H4 (cell line): ENCODE results near the gene KDM4C. TPM values are rescaled to one million over a fixed set of nuclear protein-coding genes. Genes with fewer than 3 reads are reported as not detected.

Experiments
- DNase-seq: peaks from one replicate; pipeline ENCODE4 v3.0.0-alpha.2; 2015; ENCODE audit warnings: low spot score
- total RNA-seq: library from RNA; depleted of rRNA; stranded (reverse); fragments of >200 nt; shearing (Covaris generic); gene quantifications from 2 replicates; pipeline ENCODE4 v1.2.3, GENCODE V29; 2014

The KDM4C gene
- total RNA-seq, 1 experiment from 2014 or later = 4.7 TPM

DNA sequence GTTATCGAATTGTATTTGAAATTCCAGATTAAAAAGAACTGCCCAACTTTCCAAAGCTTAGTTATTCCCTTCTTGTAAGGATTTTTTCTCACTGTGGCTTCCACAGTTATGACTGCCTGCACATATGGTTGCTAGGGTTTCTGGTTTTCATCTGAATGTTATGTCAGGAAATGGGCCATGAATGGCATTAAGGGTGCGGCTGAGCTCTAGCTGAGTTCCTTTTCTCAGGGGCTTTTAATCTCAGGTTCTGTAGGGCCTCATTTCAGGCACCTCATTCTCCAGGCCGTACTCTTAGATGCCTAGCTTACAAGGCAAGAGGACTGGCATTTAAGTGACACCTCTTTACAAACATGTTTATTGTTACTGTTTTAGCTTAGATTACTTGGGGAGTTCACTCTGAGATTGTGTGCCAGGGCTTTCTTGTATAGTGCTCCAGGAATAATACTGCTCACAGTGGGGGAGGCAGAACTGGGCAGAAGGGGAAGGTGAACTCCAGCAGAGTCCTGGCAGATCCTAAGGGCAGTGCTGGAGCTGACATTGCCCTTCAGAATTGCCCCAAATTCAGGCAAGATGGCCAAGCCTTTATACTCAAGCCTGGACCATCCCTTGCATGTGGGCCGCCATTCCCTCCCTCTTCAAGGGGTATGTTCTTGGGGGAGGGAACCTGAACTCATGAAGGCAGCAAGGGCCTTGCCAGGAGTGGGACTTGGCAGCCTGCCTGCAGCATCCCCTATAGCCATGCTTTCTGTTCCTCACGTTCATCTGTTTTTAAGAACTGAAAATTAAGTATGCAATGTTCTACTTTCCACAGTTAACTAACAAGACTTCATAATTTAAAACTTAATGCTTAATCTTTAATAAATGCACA is 111.5 kb downstream of the KDM4C start:
- no peak for DNase-seq

GRCh38 chr9:6870149-6870548 is 112.4 kb downstream of the KDM4C start:
- DNase-seq = no peak

- DNase-seq = no peak
Observed at GRCh38 chr9:6870650-6871477, 113.1 kb downstream of the KDM4C start.

DNA sequence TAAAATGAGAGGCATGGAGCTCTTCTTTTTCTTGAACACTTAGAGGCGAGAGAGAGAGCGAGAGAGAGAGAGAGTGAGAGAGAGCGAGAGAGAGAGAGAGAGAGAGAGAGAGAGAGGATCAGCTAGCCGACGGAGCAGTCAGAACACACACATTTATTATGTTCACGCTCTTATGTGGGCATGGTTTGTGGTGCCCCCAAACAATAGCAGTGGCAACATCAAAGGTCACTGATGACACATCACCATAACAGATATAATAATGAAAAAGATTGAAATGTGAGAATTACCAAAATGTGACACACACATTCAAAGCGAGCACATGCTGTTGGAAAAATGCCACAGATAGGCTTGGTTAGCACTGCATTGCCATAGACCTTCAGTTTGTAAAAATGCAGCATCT is 116.1 kb downstream of the KDM4C start:
- no peak for DNase-seq

- no peak for DNase-seq
Observed at GRCh38 chr9:6876195-6876894, 118.6 kb downstream of the KDM4C start.

GRCh38 chr9:6877671-6878161 is 119.9 kb downstream of the KDM4C start:
- no peak for DNase-seq

DNA sequence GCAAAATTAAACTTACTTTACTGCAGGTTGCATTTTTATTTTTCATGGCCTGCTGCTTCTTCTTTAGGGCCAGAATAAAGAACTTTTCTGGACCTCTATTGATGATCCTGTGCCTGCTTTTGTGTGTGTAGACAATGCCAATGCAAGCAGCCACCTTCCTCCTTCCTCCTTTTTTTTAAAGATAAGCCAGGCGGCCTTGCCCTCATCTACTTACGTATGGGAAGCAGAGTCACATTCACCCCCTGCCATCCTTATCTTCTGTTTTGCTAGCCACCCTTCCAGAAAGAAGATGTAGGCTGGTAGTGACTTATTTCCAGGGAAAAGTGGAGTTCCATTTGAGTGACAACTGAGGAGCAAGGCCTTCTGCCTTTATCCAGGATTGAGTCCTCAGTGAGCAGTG is 122.9 kb downstream of the KDM4C start:
- no peak for DNase-seq

DNA sequence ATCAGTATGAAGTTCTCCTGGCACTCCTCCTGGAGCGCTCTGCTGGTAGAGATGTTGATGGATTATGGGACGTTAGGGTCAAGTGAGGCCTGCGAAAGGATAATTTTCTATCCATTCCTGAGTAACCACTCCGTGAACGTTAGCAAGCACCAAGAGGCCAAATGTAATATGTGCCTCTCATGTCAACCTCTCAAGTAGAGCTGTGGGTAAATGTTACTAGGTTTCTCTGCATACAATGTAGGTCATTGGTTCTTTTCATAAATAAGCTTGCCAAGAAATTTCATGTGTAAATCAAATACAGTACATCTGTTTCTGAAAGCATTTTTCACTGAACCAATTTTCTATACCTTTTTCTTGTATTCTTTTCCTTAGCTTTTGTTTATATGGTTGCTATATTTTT is 126.3 kb downstream of the KDM4C start:
- DNase-seq = no peak

DNA sequence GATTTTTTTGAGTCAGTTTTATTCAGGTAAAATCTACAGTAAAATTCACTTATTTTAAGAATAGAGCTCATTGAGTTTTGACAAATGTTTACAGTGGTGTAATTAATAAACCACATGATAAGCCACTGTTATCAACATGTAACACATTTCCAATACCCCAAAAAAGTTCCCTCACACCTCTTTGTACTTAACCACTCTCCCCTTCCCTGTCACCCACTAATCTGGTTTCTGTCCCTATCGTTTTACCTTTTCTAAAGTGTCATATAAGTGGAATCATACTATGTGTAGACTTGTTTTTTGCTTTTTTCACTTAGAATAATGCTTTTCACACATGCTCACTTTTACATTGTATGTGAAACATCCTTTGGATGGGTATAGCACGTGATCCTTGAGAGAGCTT is 127.2 kb downstream of the KDM4C start:
- no peak for DNase-seq

DNA sequence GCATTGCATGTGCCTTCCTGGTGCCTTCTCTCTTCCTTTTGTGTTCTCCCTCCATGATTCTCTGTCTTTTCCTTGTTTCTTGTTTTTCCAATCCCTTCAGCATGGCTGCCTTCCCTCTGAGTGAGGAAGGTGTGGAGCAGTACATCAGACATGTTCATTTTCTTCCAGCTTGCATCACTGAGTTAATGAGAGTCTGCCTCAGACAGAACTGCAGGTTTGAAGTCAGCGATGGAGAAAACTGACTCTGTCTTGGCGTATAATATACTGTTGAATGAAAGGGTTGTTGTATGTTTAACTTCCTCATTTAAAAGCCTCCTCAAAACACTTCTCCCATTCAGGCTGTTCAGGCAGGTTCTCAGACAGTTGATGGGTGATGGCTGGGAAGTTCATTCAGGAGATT is 129.3 kb downstream of the KDM4C start:
- DNase-seq = no peak

- no peak for DNase-seq
Observed at GRCh38 chr9:6889868-6890267, 132.1 kb downstream of the KDM4C start.

GRCh38 chr9:6893350-6894131 is 135.8 kb downstream of the KDM4C start:
- DNase-seq = no peak

DNA sequence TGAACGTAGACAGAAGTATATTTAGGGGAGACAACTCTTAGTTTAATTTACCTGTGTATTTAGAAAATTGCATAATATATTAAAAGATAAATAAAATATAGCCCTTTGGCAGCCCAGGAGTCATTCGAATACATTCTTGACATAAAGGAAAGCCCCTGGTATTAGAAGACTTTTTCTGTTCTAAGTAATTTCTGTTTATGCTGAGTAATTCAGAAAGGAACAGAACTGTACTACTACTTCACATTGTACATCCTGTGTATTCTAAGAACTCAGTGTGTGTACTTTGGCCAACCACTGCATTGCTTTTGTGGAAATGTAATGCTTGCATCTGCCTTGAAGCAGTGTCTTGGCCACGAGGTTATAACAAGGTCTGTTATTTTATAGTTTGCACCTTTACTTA is 136.4 kb downstream of the KDM4C start:
- no peak for DNase-seq

DNA sequence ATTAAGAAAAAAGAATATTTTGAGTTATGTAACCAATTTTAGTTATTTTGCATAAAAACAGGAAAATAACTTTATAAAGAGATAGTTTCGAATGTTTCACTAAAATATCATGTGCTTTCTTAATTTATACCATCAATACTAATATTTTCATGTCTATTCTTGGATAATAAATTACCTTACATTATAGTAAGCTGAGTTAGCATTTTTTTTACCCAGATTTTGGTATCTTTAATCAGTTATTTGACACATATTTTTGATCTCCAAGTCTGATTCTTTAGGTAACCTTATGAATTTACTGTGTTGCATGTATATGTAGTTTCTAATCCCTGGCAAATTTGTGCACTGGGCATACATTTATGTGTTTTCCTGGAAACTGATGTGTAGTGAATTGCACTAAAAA is 138.0 kb downstream of the KDM4C start:
- no peak for DNase-seq

- DNase-seq = no peak
Observed at GRCh38 chr9:6896562-6896961, 138.8 kb downstream of the KDM4C start.

DNA sequence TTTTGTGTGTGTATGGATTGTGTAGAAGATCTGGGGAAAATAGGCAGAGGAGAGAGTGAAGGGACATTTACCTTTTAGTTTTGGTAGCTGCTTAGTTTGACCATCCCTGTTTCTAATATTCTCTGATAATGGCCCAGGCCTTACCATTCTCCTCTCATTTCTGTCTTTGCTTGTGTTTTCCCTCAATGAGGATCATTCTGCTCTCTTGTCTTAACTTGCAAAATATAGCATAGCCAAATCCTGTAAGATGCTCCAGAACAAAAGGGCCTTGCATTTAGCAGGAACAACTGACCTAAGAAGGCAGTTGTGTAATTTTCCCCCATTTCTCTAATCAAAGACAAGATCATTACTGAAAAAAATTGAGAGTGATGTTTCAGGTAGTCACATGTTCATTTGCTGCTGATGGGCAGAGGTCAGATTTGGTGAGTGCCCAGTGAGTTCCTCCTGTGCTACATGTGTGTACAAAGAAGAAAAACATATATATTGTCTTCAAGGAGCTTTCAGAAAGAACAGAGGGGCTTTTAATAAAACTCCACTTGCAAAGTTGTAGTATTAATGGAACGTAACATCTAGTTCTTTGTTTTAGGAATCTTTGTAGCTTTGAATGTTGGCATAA is 139.5 kb downstream of the KDM4C start:
- no peak for DNase-seq

DNA sequence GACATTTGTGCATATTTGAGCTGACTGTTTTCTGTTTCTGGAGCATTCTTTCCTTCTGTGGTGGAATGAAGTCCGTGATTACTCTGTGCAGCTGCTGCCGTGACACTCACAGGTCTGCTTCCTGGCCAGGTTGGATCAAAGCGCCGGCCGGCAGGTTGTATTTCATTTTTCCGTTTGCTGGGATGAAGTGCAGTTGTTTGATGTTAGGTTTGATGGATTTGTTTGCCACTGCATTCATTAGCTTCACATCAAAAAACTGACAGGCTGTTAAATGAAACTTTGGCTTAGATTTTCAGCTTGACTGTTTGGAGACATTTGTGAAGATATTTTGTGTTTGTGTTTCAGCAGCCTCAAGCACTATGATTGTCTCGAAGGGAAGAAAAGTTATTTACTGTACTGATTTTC is 140.1 kb downstream of the KDM4C start:
- no peak for DNase-seq

DNA sequence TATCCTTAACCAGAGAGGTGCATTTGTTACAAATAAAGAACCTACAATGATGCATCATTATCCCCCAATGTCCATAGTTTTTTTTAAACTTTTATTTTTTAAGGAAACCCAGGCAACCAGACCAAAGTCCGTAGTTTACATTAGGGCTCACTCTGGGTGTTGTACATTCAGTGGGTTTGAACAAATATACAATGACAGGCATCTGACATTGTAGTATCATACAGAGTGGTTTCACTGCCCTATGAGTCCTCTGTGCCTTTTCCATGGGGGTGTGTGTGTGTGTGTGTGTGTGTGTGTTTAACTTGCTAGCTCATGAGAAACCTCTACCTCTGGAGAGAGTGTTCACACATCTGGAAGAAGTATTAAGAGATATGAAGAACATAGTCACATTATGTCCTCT is 141.5 kb downstream of the KDM4C start:
- DNase-seq = no peak

- no peak for DNase-seq
Observed at GRCh38 chr9:6900440-6900883, 142.7 kb downstream of the KDM4C start.

- DNase-seq = no peak
Observed at GRCh38 chr9:6901180-6901579, 143.4 kb downstream of the KDM4C start.

DNA sequence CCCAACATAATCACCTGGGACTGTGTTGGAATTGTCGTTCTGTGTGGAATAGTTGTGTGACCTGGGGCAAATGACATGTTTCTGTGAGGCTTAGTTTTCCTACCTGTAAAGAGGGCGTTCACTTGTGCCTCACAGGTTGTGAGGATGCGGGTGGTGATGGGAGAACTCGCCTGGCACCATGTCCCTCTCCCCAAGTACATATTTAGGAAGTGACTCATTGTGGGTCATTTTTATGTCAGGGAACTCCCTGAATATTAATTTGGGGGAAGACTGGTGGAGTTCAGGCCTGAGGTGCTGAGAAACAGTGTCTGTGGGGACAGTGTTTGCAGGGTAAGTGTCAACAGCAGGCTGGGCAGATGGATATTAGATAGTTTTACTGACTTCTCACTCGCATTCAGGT is 144.7 kb downstream of the KDM4C start:
- no peak for DNase-seq
